HEK293T (cell line): ENCODE measurements around the gene PDPN.

Experiments used
- CTCF ChIA-PET: fragments of 350-600 bp; formaldehyde crosslinking; extraction: SDS; loops from one replicate; lab custom pipeline; 2021; ENCODE audit warnings: antibody characterized with exemption, inconsistent platforms; lab: Yijun Ruan, JAX
- POLR2A ChIA-PET: fragments of 350-600 bp; formaldehyde crosslinking; extraction: SDS; loops from one replicate; lab custom pipeline; 2020; ENCODE audit warnings: antibody characterized with exemption, inconsistent platforms; lab: Yijun Ruan, JAX
- DNase-seq: peaks from one replicate; pipeline ENCODE4 v3.0.0; 2012; ENCODE audit warnings: mixed read lengths; ENCODE audit errors: extremely low spot score
- ARNT ChIP-seq: fragments of 450-650 bp; IDR thresholded peaks from 2 replicates; pipeline ENCODE4 v1.6.1; 2017; ENCODE audit warnings: mild to moderate bottlenecking
- BHLHE40 ChIP-seq: fragments of 450-650 bp; IDR thresholded peaks from 2 replicates; pipeline ENCODE4 v1.6.1; 2016; ENCODE audit warnings: mild to moderate bottlenecking, moderate library complexity, borderline replicate concordance
- CTBP1 ChIP-seq: fragments of 450-650 bp; IDR thresholded peaks from 2 replicates; pipeline ENCODE4 v1.6.1; 2016; ENCODE audit warnings: borderline replicate concordance
- ELF4 ChIP-seq: fragments of 450-650 bp; IDR thresholded peaks from 2 replicates; pipeline ENCODE4 v1.6.1; 2017; ENCODE audit warnings: antibody characterized with exemption
- FOXA1 ChIP-seq: fragments of 450-650 bp; IDR thresholded peaks from 2 replicates; pipeline ENCODE4 v1.6.1; 2016; ENCODE audit warnings: mild to moderate bottlenecking
- FOXK2 ChIP-seq: fragments of 450-650 bp; IDR thresholded peaks from 2 replicates; pipeline ENCODE4 v1.6.1; 2016; ENCODE audit warnings: mild to moderate bottlenecking
- FOXM1 ChIP-seq: fragments of 450-650 bp; IDR thresholded peaks from 2 replicates; pipeline ENCODE4 v1.6.1; 2017; ENCODE audit warnings: mild to moderate bottlenecking, borderline replicate concordance
- HDGF ChIP-seq: fragments of 450-650 bp; IDR thresholded peaks from 2 replicates; pipeline ENCODE4 v1.6.1; 2017; ENCODE audit warnings: antibody characterized with exemption, borderline replicate concordance
- L3MBTL2 ChIP-seq: fragments of 450-650 bp; conservative IDR thresholded peaks from 2 replicates; pipeline ENCODE4 v1.6.1; 2016; ENCODE audit warnings: mild to moderate bottlenecking
- LEF1 ChIP-seq: fragments of 450-650 bp; IDR thresholded peaks from 2 replicates; pipeline ENCODE4 v1.6.1; 2017; ENCODE audit warnings: mild to moderate bottlenecking, borderline replicate concordance
- NFRKB ChIP-seq: fragments of 450-650 bp; IDR thresholded peaks from 2 replicates; pipeline ENCODE4 v1.6.1; 2016; ENCODE audit warnings: mild to moderate bottlenecking, moderate library complexity
- SP1 ChIP-seq: fragments of 450-650 bp; IDR thresholded peaks from 2 replicates; pipeline ENCODE4 v1.6.1; 2017
- SUZ12 ChIP-seq: fragments of 450-650 bp; IDR thresholded peaks from 2 replicates; pipeline ENCODE4 v1.6.1; 2016; ENCODE audit warnings: mild to moderate bottlenecking
- TARDBP ChIP-seq: fragments of 450-650 bp; IDR thresholded peaks from 2 replicates; pipeline ENCODE4 v1.6.1; 2016
- ZNF384 ChIP-seq: fragments of 450-650 bp; IDR thresholded peaks from 2 replicates; pipeline ENCODE4 v1.6.1; 2016
- TF ChIP-seq, protein P1 (sequence below): fragments of 450-650 bp; IDR thresholded peaks from 2 replicates; pipeline ENCODE4 v1.6.1; 2016

PDPN gene

DNA sequence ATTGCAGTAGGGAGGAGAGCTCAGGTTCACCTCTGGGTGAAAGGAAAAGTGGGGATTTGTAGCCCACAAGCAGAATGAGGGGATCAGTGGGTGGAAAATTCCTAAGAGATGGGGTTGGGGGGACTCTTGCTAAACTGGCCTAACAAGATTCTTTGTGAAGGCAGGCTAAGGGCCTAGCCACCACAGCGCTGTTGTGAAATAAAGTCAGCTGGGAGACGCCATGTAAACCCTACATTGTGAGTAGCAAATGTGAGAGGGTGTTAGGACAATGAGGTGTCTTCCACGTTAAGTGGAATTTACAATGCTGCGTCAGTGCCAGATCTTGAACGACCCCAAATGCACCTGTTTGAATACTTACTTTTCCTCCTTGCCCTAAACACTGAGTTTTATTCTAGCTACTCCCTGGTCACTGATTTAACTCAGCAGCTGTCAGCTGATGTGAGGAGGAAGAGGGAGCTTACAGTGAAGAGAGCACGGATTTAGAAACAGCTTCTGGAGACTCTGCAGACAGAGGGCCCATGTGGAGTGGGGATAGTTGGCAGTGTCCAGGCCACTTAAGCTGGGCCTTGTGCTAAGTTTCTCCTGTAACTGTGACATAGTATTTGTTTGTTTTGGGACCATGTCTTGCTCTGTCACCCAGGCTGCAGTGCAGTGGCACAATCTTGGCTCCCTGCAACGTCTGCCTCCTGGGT lies 17.3 kb downstream of the PDPN start:
- no peak for TF ChIP-seq NFRKB
- no peak for DNase-seq
- ChIA-PET POLR2A (no interaction called here), CTCF (no interaction called here)

- no peak for DNase-seq
- ChIA-PET POLR2A (interaction anchor here (1.2 kb wide), 1 partner anchor 20 kb away, joined by 3 read pairs; the partner anchor contains the start of gene PDPN), CTCF (interaction anchor here (0.6 kb wide), 2 partner anchors 121 to 261 kb away, joined by 4 read pairs; no protein-coding TSS in a partner anchor)
- TF ChIP-seq BHLHE40 (no peak), FOXM1 (no peak), LEF1 (no peak), HDGF (no peak), FOXK2 (no peak), CTBP1 (no peak), TARDBP (no peak), L3MBTL2 (no peak), FOXA1 (no peak), SUZ12 (no peak), NFRKB (no peak), ARNT (no peak), SP1 (no peak), ZNF384 (no peak), ELF4 (no peak)
- TF ChIP-seq, protein P1, sequence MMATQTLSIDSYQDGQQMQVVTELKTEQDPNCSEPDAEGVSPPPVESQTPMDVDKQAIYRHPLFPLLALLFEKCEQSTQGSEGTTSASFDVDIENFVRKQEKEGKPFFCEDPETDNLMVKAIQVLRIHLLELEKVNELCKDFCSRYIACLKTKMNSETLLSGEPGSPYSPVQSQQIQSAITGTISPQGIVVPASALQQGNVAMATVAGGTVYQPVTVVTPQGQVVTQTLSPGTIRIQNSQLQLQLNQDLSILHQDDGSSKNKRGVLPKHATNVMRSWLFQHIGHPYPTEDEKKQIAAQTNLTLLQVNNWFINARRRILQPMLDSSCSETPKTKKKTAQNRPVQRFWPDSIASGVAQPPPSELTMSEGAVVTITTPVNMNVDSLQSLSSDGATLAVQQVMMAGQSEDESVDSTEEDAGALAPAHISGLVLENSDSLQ = no peak
These were observed 20.5 kb downstream of the PDPN start for GRCh38 chr1:13604176-13604575.

DNA sequence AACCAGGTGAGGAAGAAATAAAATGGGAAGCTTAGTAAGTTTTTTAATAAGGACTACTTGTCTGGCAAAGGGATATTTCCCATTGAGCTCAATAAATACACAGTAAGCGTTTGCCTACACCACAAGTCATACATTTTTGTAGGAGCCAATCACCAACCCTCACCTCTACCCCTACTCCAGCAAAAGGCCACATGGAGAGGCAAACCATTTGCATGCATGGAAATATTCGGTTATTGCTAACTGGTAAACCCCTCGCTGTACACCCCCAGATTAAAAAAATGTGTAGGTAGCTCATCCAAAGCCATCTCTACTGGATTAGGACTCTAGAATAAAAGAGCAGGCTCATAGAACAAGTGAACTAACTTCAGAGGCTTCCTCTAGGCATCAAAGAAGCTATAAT lies 21.1 kb downstream of the PDPN start:
- ChIA-PET POLR2A (interaction anchor here (1.2 kb wide), 1 partner anchor 21 kb away, joined by 3 read pairs; the partner anchor contains the start of gene PDPN), CTCF (no interaction called here)
- DNase-seq = no peak
- TF ChIP-seq L3MBTL2 (no peak), LEF1 (no peak), FOXK2 (no peak), TARDBP (no peak), FOXA1 (no peak), SUZ12 (no peak), NFRKB (no peak), ZNF384 (no peak), CTBP1 (no peak), BHLHE40 (no peak), ELF4 (no peak), HDGF (no peak), FOXM1 (no peak), SP1 (no peak), ARNT (no peak)
- TF ChIP-seq, protein P1 = no peak

DNA sequence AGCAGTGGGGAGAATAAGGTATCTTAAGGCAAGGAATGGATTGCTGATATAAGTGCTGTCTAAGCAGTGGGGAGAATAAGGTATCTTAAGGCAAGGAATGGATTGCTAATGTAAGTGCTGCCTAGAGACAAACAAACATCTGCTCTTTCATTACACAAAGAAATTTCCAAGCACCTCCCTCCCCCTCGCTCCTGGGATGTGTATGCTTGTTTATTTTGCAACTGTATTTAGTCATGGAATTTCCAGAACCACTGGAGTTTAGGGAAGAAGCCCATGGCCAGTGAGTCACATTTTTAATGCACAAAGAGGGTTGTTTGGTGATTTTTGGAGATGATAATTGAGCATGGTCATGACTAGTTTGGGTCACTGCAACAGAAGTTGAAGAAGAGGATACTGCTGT lies 21.5 kb downstream of the PDPN start:
- POLR2A ChIA-PET = interaction anchor here (1.2 kb wide), 1 partner anchor 21 kb away, joined by 3 read pairs; the partner anchor contains the start of gene PDPN
- CTCF ChIA-PET = no interaction called here
- no peak for DNase-seq
- TF ChIP-seq FOXM1 (no peak), L3MBTL2 (no peak), TARDBP (no peak), ARNT (no peak), NFRKB (no peak), HDGF (no peak), ZNF384 (no peak), SUZ12 (no peak)

DNA sequence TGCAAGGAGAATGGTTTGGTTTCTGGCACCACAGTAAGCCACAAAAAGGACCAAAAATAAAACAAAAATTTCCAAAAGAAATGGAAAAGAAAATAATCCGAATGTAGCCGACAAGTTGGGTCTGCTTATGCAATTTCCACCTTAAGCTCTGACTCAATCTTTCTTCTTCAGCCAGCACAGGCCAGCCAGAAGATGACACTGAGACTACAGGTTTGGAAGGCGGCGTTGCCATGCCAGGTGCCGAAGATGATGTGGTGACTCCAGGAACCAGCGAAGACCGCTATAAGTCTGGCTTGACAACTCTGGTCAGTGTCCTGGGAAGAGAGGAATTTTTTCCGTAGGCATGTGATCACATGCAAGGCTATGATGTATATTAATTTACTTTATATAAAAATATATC lies 23.4 kb downstream of the PDPN start:
- CTCF ChIA-PET = no interaction called here

More for the DNA sequence above, 23.4 kb downstream of the PDPN start:
- TF ChIP-seq FOXK2 (no peak), L3MBTL2 (no peak), CTBP1 (no peak), SP1 (no peak), TARDBP (no peak), BHLHE40 (no peak), ARNT (no peak), ELF4 (no peak), FOXM1 (no peak), LEF1 (no peak), HDGF (no peak), FOXA1 (no peak), NFRKB (no peak)
- TF ChIP-seq, protein P1 = no peak
- POLR2A ChIA-PET = no interaction called here
- DNase-seq = no peak
